Measurements from ENCODE around the gene LMBR1L.
"Not testable (repeated sequence)": the region's sequence is repeated elsewhere in the genome, so short reads cannot be mapped to it uniquely, and the experiment has no call there.

The LMBR1L gene

GRCh38 chr12:49131051-49131893 is 20.6 kb upstream of the LMBR1L start, which contains the start of gene TUBA1B:
Gene TUBA1B (minus strand): TSS chr12:49131395. CDS start chr12:49131300, 95 bp downstream.
- DNase-seq (ENCODE audit: low read depth in 1 of 2, low spot score in 1 of 2), result peak; percentile 89 to 94
- in situ Hi-C loops (cut with HindIII; ENCODE audit: low pct_unique_long_range_greater_than_20kb, low sequenced_read_pairs), result no loop called here
- no peak; the same call in 1 of the 2 replicates for TF ChIP-seq JUND (IDR thresholded peaks at IDR 0.05; ENCODE audit: low read depth)

GRCh38 chr12:49130151-49131050 is 19.8 kb upstream of the LMBR1L start:
- DNase-seq (ENCODE audit: low read depth in 1 of 2, low spot score in 1 of 2), result peak; percentile 94 to 97
- no peak for TF ChIP-seq JUND (IDR thresholded peaks at IDR 0.05; ENCODE audit: low read depth)
- in situ Hi-C loops (cut with HindIII; ENCODE audit: low pct_unique_long_range_greater_than_20kb, low sequenced_read_pairs), result no loop called here

- DNase-seq (ENCODE audit: low read depth in 1 of 2, low spot score in 1 of 2), result no peak
- TF ChIP-seq JUND (IDR thresholded peaks at IDR 0.05; ENCODE audit: low read depth), result no peak
- in situ Hi-C loops (cut with HindIII; ENCODE audit: low pct_unique_long_range_greater_than_20kb, low sequenced_read_pairs), result no loop called here
Measured at GRCh38 chr12:49129332-49130150, 18.9 kb upstream of the LMBR1L start.

GRCh38 chr12:49127971-49128370 is 17.3 kb upstream of the LMBR1L start:
- in situ Hi-C loops (cut with HindIII; ENCODE audit: low pct_unique_long_range_greater_than_20kb, low sequenced_read_pairs); DNase-seq (ENCODE audit: low read depth in 1 of 2, low spot score in 1 of 2): not testable (repeated sequence)

GRCh38 chr12:49126852-49127763 is 16.5 kb upstream of the LMBR1L start:
- TF ChIP-seq JUND (IDR thresholded peaks at IDR 0.05; ENCODE audit: low read depth), result no peak

GRCh38 chr12:49121047-49121696 is 10.5 kb upstream of the LMBR1L start:
- peak; percentile 77 to 90 for DNase-seq (ENCODE audit: low read depth in 1 of 2, low spot score in 1 of 2)
- in situ Hi-C loops (cut with HindIII; ENCODE audit: low pct_unique_long_range_greater_than_20kb, low sequenced_read_pairs), result no loop called here
- TF ChIP-seq JUND (IDR thresholded peaks at IDR 0.05; ENCODE audit: low read depth), result no peak

More at GRCh38 chr12:49126852-49127763, 16.5 kb upstream of the LMBR1L start:
- peak in 1 of 2 experiments; percentile 37 for DNase-seq (ENCODE audit: low read depth in 1 of 2, low spot score in 1 of 2)
- in situ Hi-C loops (cut with HindIII; ENCODE audit: low pct_unique_long_range_greater_than_20kb, low sequenced_read_pairs), result no loop called here

GRCh38 chr12:49111206-49111605 is 559 bp upstream of the LMBR1L start:
- in situ Hi-C loops (cut with HindIII; ENCODE audit: low pct_unique_long_range_greater_than_20kb, low sequenced_read_pairs), result no loop called here
- TF ChIP-seq JUND (IDR thresholded peaks at IDR 0.05; ENCODE audit: low read depth), result no peak
- DNase-seq (ENCODE audit: low read depth in 1 of 2, low spot score in 1 of 2), result no peak

- no peak for TF ChIP-seq JUND (IDR thresholded peaks at IDR 0.05; ENCODE audit: low read depth)
- no peak for DNase-seq (ENCODE audit: low read depth in 1 of 2, low spot score in 1 of 2)
- in situ Hi-C loops (cut with HindIII; ENCODE audit: low pct_unique_long_range_greater_than_20kb, low sequenced_read_pairs), result no loop called here
Measured at GRCh38 chr12:49109641-49110463, 795 bp downstream of the LMBR1L start.

GRCh38 chr12:49108958-49109404 is 1.7 kb downstream of the LMBR1L start:
- in situ Hi-C loops (cut with HindIII; ENCODE audit: low pct_unique_long_range_greater_than_20kb, low sequenced_read_pairs), result no loop called here
- TF ChIP-seq JUND (IDR thresholded peaks at IDR 0.05; ENCODE audit: low read depth), result no peak
- DNase-seq (ENCODE audit: low read depth in 1 of 2, low spot score in 1 of 2), result no peak

GRCh38 chr12:49105504-49106084 is 5.1 kb downstream of the LMBR1L start:
- TF ChIP-seq JUND (IDR thresholded peaks at IDR 0.05; ENCODE audit: low read depth), result no peak
- in situ Hi-C loops (cut with HindIII; ENCODE audit: low pct_unique_long_range_greater_than_20kb, low sequenced_read_pairs), result no loop called here
- DNase-seq (ENCODE audit: low read depth in 1 of 2, low spot score in 1 of 2), result peak in 1 of 2 experiments; percentile 88

All from T47D (cell line).